Liver (tissue), 3 donors: ENCODE results near the gene DERL3.

Experiments
- CTCF ChIP-seq: fragments of 150-350 bp; IDR thresholded peaks from 2 replicates; pipeline ENCODE4 v1.5.1; 2017; ENCODE audit warnings: improper control_type of control experiment, low read depth, low read length; ENCODE audit not compliant: missing input control
- JUND ChIP-seq, 2 donors: IDR thresholded peaks; 2 replicates each; pipeline ENCODE4 v1.6.1; 2016; ENCODE audit warnings: antibody characterized with exemption in 2 of 2
- NR2F2 ChIP-seq: IDR thresholded peaks from 2 replicates; pipeline ENCODE4 v1.6.1; 2016; ENCODE audit warnings: antibody characterized with exemption
- REST ChIP-seq: IDR thresholded peaks from 2 replicates; pipeline ENCODE4 v1.6.1; 2016; ENCODE audit warnings: antibody characterized with exemption, mild to moderate bottlenecking
- TF ChIP-seq, protein P1 (sequence below): IDR thresholded peaks from 2 replicates; pipeline ENCODE4 v1.6.1; 2016; ENCODE audit warnings: antibody characterized with exemption
- donor health status: healthy.
- donor health status: healthy.

DNA sequence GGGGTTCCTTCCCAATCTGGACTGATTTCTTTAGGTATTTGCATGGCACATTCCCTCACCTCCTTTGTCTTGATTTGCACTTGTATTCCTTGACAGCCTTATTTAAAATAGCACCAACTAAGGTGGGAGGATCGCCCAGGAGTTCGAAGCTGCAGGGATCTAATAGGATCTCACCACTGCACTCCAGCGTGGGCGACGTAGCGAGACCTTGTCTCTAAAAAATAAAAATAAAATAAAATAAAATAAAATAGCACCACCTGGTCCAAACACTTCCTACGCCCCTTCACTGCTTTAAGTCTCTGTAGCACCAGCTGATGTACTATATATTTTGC, 19.6 kb upstream of the DERL3 start:
- no peak for TF ChIP-seq CTCF
- no peak for TF ChIP-seq JUND (IDR thresholded peaks at IDR 0.05)
- TF ChIP-seq, protein P1, sequence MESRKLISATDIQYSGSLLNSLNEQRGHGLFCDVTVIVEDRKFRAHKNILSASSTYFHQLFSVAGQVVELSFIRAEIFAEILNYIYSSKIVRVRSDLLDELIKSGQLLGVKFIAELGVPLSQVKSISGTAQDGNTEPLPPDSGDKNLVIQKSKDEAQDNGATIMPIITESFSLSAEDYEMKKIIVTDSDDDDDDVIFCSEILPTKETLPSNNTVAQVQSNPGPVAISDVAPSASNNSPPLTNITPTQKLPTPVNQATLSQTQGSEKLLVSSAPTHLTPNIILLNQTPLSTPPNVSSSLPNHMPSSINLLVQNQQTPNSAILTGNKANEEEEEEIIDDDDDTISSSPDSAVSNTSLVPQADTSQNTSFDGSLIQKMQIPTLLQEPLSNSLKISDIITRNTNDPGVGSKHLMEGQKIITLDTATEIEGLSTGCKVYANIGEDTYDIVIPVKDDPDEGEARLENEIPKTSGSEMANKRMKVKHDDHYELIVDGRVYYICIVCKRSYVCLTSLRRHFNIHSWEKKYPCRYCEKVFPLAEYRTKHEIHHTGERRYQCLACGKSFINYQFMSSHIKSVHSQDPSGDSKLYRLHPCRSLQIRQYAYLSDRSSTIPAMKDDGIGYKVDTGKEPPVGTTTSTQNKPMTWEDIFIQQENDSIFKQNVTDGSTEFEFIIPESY, result no peak
- TF ChIP-seq NR2F2, result no peak
- no peak for TF ChIP-seq REST
